OCI-LY3 (cell line): ENCODE results near the gene PIK3IP1.

Experiments used
- CTCF ChIP-seq: fragments of 200-600, 300-600 bp; sonication (generic); IDR thresholded peaks from 2 replicates; pipeline ENCODE4 v1.5.1; 2014; ENCODE audit warnings: antibody characterized with exemption, low read length, low read depth
- EZH2phosphoT487 ChIP-seq: fragments of 200-600 bp; shearing (Covaris generic); IDR thresholded peaks from 2 replicates; pipeline ENCODE4 v1.6.1; 2018; ENCODE audit warnings: antibody characterized with exemption, mixed run types, low read depth

GRCh38 chr22:31271485-31271884 lies 20.8 kb downstream of the PIK3IP1 start:
- TF ChIP-seq CTCF (no peak), EZH2phosphoT487 (no peak)
